Central memory CD4-positive, alpha-beta T cell (primary cell): ENCODE measurements around the gene ZBTB44.
"Not testable (repeated sequence)": the region's sequence is repeated elsewhere in the genome, so short reads cannot be mapped to it uniquely, and the experiment has no call there.

Experiments used
- DNase-seq: peaks from one replicate; pipeline ENCODE4 v3.0.0; 2022

ZBTB44 gene

GRCh38 chr11:130194241-130195023 is 120.3 kb downstream of the ZBTB44 start:
- no peak for DNase-seq

GRCh38 chr11:130193551-130193950 is 121.2 kb downstream of the ZBTB44 start:
- not testable (repeated sequence) for DNase-seq

GRCh38 chr11:130192845-130193267 is 121.9 kb downstream of the ZBTB44 start:
- DNase-seq, result no peak

GRCh38 chr11:130191896-130192295 is 122.8 kb downstream of the ZBTB44 start:
- DNase-seq, result no peak

- DNase-seq, result no peak
Measured at GRCh38 chr11:130190371-130190881, 124.3 kb downstream of the ZBTB44 start.

- DNase-seq, result no peak
Measured at GRCh38 chr11:130189492-130190210, 125.1 kb downstream of the ZBTB44 start.

GRCh38 chr11:130188585-130189347 is 126.0 kb downstream of the ZBTB44 start:
- no peak for DNase-seq

- no peak for DNase-seq
Measured at GRCh38 chr11:130188047-130188446, 126.7 kb downstream of the ZBTB44 start.

- DNase-seq, result no peak
Measured at GRCh38 chr11:130187096-130187495, 127.6 kb downstream of the ZBTB44 start.

- DNase-seq, result no peak
Measured at GRCh38 chr11:130183878-130184610, 130.7 kb downstream of the ZBTB44 start.

GRCh38 chr11:130181295-130182272 is 133.1 kb downstream of the ZBTB44 start:
- no peak for DNase-seq

GRCh38 chr11:130180896-130181294 is 133.8 kb downstream of the ZBTB44 start:
- no peak for DNase-seq

GRCh38 chr11:130180491-130180890 is 134.2 kb downstream of the ZBTB44 start:
- DNase-seq, result no peak

- DNase-seq, result no peak
Measured at GRCh38 chr11:130179396-130180306, 135.1 kb downstream of the ZBTB44 start.

GRCh38 chr11:130178441-130179339 is 136.0 kb downstream of the ZBTB44 start:
- no peak for DNase-seq

- DNase-seq, result no peak
Measured at GRCh38 chr11:130177782-130178181, 136.9 kb downstream of the ZBTB44 start.
